ENCODE results near the gene DEFB128.

GRCh38 chr20:221258-221830 lies 31.8 kb upstream of the DEFB128 start:
- TF ChIP-seq CTCF (IDR thresholded peaks at IDR 0.05; ENCODE audit: insufficient read depth, low read length) (no peak), POLR2AphosphoS5 (IDR thresholded peaks at IDR 0.05; ENCODE audit: low read depth) (no peak)

All from HL-60 (cell line).